Measurements from ENCODE around the gene IRF1.
A peak's percentile ranks its signal among the peaks of the same experiment; 100 is the strongest.

IRF1 gene

GRCh38 chr5:132474131-132474723 is 16.3 kb downstream of the IRF1 start:
- no peak for DNase-seq (ENCODE audit: low read depth)

GRCh38 chr5:132473668-132474067 is 16.9 kb downstream of the IRF1 start:
- no peak for DNase-seq (ENCODE audit: low read depth)

GRCh38 chr5:132473019-132473531 is 17.5 kb downstream of the IRF1 start:
- peak; percentile 64 for DNase-seq (ENCODE audit: low read depth)

DNA sequence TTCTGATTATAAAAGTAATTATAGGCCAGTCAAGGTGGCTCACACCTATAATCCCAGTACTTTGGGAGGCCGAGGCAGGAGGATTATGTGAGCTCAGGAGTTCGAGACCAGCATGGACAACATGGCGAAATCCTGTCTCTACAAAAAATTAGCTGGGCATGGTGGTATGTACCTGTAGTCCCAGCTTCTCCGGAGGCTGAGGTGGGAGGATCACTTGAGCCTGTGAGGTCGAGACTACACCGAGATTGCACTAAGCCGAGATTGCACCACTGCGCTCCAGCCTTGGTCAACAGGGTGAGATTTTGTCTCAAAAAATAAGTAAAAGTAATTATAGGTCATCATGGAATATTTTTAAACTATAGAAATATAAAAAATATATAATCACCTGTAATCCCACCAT is 18.1 kb downstream of the IRF1 start:
- no peak for DNase-seq (ENCODE audit: low read depth)

- no peak for DNase-seq (ENCODE audit: low read depth)
Observed at GRCh38 chr5:132471944-132472343, 18.6 kb downstream of the IRF1 start.

DNA sequence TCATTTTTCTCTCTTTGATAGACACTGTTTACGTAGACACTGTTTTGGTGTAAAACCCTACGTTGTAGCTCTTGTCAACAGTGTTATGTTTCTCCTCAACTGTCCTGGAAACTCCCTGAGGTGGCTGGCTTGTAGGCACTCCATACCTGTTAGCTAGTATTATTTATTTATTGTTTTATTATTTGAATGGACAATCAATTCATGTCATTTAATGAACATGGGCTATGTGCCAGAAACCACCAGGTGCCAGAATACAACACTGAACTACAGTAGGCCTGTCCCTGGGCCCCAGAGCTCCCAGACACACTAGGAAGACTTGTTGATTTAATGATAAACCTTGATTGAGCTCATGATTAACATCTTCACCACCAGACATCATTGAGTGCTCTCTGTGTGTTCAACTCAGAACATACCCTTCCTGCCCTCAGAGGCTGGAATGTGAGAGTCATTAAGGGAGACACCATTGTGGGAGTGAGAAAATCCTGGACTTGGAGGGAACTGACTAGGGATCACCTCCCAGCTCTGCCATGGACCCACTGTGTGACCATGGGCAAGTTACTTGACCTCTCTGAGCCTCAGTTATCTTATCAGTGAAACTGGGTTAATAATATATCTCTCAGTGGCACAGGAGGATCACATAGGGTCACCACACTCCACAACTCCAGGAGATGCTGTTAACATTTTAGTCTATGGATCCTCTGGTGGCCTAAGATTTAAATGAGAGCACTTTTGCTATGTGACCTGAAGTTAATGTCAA is 19.2 kb downstream of the IRF1 start:
- DNase-seq (ENCODE audit: low read depth) = no peak

DNA sequence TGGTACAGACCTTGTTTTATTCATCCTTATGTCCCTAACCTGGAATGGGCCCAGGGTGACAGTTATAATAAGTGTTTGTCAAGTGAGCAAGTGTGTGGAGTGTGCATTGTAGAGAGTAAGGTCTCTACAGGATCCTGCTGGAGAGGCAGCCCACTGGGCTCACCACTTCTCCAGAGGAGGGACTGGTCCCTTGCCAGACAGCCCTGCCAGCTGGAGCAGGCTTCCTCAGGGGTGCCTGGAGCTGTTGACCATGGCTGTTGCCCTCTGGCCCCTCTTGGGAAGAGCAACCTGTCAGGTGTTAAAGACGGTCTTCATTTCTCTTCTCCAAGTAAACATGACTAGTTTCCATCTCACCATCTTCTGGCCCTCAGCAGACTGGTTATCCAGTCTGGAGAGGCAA is 20.0 kb downstream of the IRF1 start:
- DNase-seq (ENCODE audit: low read depth) = no peak

DNA sequence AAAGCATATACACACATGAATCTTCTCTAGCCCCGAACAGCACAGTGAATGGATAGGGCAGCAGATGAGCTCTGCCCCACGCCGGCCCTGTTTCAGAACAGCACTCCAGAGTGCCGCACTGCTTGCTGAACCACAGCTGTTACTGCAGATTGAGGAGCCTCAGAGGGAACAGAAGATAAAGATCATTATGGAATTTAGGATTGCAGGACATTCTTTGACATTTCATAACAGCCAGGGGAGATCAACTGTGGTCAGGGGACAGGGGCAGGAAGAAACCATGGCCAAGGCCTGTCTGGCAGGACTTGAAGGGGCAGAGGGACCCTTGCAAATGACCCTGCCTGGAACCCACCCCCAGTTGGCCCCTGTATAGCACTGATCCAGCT is 20.6 kb downstream of the IRF1 start:
- no peak for DNase-seq (ENCODE audit: low read depth)

DNA sequence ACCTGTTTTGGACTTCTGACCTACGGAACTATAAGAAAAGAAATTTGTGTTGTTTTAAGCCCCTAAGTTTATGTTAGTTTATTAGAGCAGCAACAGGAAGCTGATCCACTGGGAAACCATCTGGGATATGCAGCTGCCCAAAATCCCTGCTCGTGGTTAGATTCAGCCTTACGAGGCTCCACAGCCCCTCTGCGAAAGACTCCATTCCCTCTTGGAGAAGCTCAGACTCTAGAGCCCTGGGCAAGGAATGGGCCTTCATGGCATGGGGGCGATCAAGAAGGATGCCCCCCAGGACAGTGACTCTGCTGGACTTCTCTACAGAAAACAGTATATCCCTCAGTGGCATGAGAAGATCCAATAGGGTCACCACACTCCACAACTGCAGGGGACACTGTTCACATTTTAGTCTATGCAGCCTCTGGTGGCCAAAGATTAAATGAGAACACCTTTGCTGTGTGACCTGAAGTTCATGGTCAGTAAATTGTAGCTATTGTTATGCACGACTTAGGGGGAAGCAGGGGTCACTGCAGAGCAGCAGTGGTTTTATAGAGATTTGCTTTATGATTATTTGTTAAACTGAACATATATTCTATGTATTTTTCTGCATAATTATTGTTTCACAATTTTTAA is 21.1 kb downstream of the IRF1 start:
- DNase-seq (ENCODE audit: low read depth) = no peak

GRCh38 chr5:132468656-132469379 is 21.8 kb downstream of the IRF1 start:
- no peak for DNase-seq (ENCODE audit: low read depth)

- DNase-seq (ENCODE audit: low read depth) = no peak
Observed at GRCh38 chr5:132467287-132467984, 23.1 kb downstream of the IRF1 start.

DNA sequence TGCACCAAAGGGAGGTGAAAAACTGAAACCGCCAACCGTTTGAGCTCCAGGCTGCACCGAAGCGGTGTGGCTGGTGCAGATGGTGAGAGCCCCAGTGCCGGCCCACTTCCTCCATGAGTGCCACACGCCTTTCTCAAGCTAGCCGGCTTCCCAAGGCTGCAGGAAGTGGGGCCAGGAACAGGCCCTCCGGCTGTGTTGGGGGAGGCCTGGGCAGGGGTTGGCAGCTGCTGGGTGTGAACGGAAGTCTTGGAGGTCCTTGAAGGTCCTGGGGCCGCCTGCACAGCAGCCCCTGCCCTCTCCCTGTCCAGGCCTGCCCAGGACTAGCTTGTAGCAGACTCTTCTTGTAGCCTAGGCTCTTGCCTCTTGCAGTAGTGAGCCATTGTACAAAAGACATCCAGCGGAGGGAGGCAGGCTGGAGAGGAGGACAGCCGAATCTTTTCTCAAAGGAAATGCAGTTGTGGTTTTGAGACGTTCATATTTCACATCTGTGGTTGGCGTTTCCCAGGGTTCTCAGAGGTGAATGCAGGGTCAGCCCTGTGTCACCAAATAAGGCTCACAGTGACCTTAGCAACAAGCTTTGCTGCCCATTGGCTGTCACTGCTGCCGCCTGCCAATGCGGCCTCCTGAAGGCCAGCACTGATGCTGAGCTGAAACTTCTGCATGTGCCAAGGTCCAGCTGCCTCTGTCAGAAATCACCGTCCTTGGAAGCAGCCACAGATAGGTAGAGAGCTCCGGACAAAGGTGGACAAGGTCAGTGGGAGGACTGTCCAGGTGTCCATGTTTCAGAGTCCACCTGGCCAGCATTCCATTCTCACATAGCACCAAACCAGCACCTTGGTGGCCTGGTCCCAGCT is 23.9 kb downstream of the IRF1 start:
- peak; percentile 47 for DNase-seq (ENCODE audit: low read depth)

DNA sequence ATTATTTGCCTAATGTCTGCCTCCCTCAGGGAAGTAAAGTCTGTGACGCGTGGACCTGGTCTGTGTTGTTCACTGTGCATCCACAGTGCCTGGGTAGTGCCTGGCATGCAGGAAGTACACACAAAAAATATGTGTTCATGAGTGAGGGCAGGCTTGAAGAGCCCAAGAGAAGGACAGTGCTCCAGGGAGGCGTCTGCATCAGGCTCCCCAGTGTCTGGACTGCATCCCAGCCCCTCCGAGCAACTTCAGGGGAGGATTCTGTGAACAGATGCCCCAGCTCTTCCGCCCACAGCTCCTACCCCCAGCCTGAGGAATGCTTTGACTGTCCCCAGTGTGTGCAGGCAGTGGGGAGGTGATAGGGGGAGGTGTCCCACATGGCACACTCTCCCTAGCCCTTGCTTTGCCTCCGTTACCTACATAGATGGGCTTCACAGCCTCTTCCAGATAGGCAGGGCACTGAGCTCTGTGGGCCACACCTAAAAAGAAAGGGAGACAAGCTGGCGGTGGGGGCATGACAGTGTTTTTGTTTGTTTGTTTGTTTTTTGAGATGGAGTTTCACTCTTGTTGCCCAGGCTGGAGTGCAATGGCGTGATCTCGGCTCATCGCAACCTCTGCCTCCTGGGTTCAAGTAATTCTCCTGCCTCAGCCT is 25.4 kb downstream of the IRF1 start:
- no peak for DNase-seq (ENCODE audit: low read depth)

DNA sequence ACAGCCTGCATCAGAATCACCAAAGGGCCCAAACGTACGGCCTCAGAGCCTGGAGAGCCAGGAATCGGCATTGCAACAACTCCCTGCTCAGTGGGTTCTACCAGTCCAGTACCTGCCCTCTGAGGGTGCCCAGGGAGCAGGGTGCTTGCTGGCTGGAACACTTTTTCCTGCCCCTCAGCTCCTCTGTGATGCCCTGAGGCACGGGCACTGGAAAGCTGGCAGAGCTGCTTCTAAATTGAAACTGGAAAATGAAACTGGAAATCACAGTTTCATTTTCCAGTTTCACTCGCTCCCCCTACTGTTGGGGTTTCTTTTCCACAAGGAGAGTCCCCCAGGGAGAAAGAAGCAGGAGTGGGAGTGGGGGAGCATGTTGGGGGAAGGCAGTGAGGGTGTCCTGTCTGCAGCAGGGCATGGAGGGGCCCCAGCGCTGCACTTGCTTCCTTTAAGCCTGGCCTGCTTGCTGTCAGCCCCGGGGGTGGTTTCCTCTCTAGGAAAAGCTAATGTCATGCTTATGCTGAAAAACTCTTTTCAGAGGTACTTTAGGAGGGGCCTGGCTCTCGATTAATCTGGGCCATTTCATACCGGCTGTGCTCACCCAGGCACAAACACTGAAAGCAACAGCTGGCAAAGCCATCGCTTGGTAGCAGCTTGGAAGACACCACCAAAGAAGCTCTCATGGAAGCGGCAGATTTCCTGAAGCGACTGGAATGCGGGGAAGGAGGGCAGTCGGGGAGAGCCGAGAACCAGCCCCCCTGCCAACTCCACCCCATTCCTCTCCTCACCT is 26.2 kb downstream of the IRF1 start:
- no peak for DNase-seq (ENCODE audit: low read depth)

DNA sequence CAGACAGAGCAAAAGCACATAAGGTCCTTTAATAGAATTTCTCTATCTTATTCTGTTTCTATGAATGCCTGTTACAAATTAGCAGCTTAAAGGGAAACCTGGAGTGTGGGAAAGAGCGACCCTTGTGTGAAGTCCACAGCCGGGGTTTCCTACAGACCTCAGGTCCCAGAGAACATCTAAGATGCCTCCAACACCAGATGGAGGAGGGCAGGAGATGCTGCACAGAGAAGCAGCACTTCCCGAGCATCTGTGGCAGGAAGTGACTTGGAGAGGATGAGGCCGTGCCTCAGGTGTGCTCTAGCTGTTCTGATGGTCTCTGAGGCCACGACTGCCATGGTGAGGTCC is 26.8 kb downstream of the IRF1 start:
- DNase-seq (ENCODE audit: low read depth) = no peak

DNA sequence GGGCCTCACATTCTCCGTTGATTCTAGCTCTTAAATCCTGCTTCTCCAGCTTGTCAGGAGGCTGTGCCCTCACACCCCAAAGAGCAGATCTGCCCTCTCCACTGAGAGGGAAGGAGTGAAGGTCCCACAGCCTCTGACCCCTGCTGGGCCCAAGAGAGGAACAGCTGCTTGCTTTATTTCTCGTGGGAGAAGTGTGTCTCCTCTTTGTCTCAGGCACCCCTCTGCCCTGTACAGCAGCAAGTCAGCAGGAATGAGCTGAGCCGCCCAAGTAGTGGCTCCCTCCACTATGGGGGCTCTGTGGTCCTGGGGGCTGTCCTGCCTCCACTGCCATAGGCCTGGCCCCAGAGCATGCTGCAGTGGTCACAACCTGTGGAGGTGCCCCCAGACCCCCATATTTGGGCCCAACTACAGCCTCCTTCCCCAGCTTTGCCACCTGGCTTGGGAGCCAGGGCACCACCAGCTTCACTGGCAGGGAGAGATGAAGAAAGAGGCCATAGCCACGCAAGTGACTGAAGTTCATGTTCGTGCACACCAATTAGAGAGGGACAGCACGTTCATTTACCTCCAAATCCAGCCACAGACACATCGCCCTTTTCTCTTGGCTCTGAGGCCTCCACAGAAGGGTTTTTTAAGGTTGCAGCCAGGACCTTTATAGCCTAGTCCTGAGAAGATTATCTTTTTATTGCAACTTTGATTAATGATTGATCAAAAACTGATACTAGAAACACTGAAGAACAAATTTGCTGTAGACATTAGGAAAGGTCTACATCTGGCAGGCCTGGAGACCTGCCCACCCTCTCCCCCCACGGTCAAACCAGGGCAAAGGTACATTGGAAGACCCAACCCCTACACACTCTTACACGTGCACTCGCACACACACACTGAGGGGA is 27.5 kb downstream of the IRF1 start:
- DNase-seq (ENCODE audit: low read depth) = no peak

DNA sequence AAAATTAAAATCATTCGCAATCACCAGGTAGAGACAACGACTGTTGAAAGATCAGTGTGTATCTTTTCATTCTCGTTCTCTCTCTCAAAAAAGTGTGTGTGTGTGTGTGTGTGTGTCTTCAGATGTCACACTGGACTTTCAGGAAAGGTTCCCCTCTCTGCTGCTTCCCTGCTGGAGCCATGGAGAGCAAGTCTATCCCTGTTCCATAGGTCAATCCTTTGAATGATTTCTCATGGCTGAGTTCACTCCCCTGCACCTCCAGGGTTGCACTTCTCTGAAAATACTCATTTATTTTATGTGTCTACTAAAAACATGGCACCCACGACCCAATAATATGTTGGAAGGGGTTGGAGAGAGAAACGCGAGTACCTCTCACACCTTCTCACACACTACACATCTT is 28.2 kb downstream of the IRF1 start:
- no peak for DNase-seq (ENCODE audit: low read depth)

DNA sequence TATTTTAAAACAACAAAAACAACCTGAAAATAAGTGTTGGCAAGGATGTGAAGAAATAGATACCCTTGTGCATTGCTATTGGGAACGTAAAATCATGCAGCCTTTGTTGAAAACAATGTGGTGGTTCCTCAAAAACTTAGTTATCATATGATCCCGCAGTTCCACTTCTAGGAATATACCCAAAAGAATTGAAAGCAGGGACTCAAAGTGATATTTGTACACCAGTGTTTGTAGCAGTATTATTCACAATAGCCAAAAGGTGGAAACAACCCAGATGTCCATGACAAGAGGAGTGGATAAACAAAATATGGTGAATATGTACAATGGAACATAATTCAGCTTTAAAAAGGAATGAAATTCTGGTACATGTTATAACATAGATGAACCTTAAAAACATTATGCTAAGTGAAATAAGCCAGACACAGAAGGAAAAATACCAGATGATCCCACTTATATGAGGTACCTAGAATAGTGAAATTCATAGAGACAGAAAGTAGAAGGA is 29.0 kb downstream of the IRF1 start:
- DNase-seq (ENCODE audit: low read depth) = no peak

All from stimulated activated CD8-positive, alpha-beta memory T cell treated with anti-CD3 and anti-CD28 coated beads, Interleukin-4, amount 100 ng/mL, for 24 hours (primary cell).